ENCODE results near the gene RPL19. TPM values are rescaled to one million over a fixed set of nuclear protein-coding genes. Genes with fewer than 3 reads are reported as not detected.

The RPL19 gene
- polyA plus RNA-seq, 1 experiment: 1,903 TPM

DNA sequence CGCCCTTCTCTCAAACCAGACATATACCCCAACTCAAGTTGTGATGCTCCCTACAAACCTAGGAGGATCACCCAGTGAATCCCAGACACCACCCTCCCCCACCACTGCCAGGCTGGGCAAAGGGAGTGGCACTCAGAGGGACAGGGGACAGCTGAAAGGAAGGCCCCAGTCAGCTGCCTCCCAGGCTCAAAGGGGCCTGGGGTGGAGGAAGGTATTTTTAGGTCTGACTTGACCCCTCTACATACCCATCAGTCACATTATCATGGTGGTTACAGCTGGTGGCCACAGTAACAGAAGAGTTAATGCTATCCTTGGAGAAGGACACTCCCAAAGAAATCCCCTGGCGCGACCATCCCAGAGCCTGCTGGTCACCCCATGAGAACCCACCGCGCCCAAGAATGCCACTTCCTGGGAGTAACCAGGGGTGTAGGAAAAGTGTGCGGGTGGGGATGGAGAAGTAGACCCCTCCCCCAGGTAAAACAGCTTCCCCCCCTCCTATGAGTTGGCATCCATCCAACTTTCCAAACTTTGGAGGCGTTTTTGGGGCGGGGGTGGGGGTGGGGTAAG lies 3.8 kb upstream of the RPL19 start:
- no peak for DNase-seq (ENCODE audit: low read depth)
- CTCF ChIA-PET: interaction anchor here (0.6 to 4.6 kb wide), 7 partner anchors 10 to 49 kb away, joined by 3 to 25 read pairs (median 5); no protein-coding TSS in a partner anchor
- TF ChIP-seq CTCF (IDR thresholded peaks at IDR 0.05; ENCODE audit: insufficient read depth, low read depth, low read length): no peak
- POLR2A ChIA-PET: no interaction called here
- Histone ChIP-seq H3K36me3 (ENCODE audit: control insufficient read depth, insufficient read depth, low read length) (peaks cover 20% of the 10 kb centered on the region), H3K4me3 (ENCODE audit: low read depth, low read length) (peak overlapping the region; percentile 75), H3K27me3 (ENCODE audit: control insufficient read depth, insufficient read depth, low read length) (no peaks in the 10 kb centered on the region)

- DNase-seq (ENCODE audit: low read depth): no peak
- no peak for TF ChIP-seq CTCF (IDR thresholded peaks at IDR 0.05; ENCODE audit: insufficient read depth, low read depth, low read length)
- ChIA-PET CTCF (interaction anchor here (0.7 to 4.6 kb wide), 5 partner anchors 22 to 643 kb away, joined by 3 to 25 read pairs (median 4); no protein-coding TSS in a partner anchor), POLR2A (no interaction called here)
- H3K27me3 ChIP-seq (ENCODE audit: control insufficient read depth, insufficient read depth, low read length): no peaks in the 10 kb centered on the region
- peak overlapping the region; percentile 75 for H3K4me3 ChIP-seq (ENCODE audit: low read depth, low read length)
- peaks cover 17% of the 10 kb centered on the region for H3K36me3 ChIP-seq (ENCODE audit: control insufficient read depth, insufficient read depth, low read length)
Measured at GRCh38 chr17:39196808-39197291, 3.2 kb upstream of the RPL19 start.

DNA sequence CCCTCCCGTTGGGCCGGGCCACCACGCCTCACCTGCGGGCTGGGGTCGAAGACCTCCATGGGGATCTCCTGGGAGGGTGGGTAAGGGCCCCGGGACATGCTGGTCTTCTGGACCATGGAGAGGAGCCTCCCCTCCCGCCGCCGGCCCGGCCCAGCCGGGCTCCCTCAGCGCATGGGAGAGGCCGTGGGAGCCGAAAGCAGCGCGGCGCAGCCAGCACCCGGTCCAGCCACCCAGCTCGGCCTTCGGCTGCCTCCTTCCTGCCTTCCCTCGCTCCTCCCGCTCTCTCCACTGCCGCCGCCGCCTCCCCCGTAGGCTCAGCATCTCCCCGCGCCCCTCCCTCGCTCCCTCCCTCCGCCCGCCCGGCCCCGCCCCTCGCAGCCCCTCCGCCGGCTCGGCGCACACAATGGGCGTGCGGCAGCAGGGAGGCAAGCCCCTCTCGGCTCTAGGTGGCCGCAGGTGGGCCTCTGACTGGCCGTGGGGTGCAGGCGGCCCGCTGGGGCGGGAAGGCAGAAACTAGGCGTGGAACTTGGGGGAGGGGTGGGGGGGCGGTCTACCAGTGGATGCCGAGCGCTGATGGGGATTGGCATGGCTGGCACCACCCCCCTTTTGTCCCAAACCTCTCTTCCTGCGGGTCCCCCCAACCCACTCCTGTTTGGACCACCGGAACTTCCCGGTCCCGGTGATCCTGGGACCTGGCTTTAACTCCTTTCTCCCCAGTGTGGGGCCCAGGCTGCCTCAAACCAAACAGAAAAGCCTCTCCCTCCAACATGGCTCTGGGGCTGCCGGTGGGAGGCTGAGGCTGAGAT lies 2.5 kb upstream of the RPL19 start, which contains the start of gene CACNB1:
Gene CACNB1, minus strand, starts transcription at position 290 of the 806 bp plus-strand sequence. Its CDS starts 174 bp downstream, at position 116.
- Histone ChIP-seq H3K4me3 (ENCODE audit: low read depth, low read length) (peak within 1 kb of the TSS; percentile 75), H3K27me3 (ENCODE audit: control insufficient read depth, insufficient read depth, low read length) (no peaks in the 10 kb centered on the region), H3K36me3 (ENCODE audit: control insufficient read depth, insufficient read depth, low read length) (peaks cover 18% of the 10 kb centered on the region)
- POLR2A ChIA-PET: no interaction called here
- DNase-seq (ENCODE audit: low read depth): no peak
- CTCF ChIA-PET: interaction anchor here (0.7 to 4.6 kb wide), 7 partner anchors 23 to 643 kb away, joined by 3 to 25 read pairs (median 4); partner anchors contain the start of gene ARL5C
- TF ChIP-seq CTCF (IDR thresholded peaks at IDR 0.05; ENCODE audit: insufficient read depth, low read depth, low read length): no peak

DNA sequence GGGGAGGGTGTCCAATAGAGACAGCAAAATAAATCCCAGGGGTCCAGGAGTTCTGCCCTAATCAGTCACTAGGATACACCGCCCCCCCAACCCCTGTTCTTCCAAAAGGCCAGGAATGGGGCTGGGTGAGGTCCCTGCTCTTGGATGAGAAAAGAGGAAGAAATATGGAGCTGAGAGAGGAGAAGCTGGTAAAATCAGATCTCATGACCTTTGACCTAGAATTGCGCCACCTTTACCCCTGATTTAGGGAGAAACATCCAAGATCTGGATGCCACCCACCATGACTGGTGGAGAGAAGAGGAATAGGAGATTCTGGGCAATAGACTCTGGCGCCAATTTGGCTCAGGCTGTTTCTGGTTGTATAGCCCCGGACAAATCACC lies 1.9 kb upstream of the RPL19 start:
- DNase-seq (ENCODE audit: low read depth): no peak

More for the DNA sequence above, 1.9 kb upstream of the RPL19 start:
- ChIA-PET CTCF (interaction anchor here (1.0 to 2.8 kb wide), 4 partner anchors 11 to 46 kb away, joined by 3 to 11 read pairs (median 4); partner anchors contain the start of gene ARL5C), POLR2A (no interaction called here)
- no peaks in the 10 kb centered on the region for H3K27me3 ChIP-seq (ENCODE audit: control insufficient read depth, insufficient read depth, low read length)
- no peak overlapping the region for H3K4me3 ChIP-seq (ENCODE audit: low read depth, low read length)
- peaks cover 18% of the 10 kb centered on the region for H3K36me3 ChIP-seq (ENCODE audit: control insufficient read depth, insufficient read depth, low read length)
- no peak for TF ChIP-seq CTCF (IDR thresholded peaks at IDR 0.05; ENCODE audit: insufficient read depth, low read depth, low read length)

All from BJ (cell line).